ENCODE data around the gene RAB11FIP5.

DNA sequence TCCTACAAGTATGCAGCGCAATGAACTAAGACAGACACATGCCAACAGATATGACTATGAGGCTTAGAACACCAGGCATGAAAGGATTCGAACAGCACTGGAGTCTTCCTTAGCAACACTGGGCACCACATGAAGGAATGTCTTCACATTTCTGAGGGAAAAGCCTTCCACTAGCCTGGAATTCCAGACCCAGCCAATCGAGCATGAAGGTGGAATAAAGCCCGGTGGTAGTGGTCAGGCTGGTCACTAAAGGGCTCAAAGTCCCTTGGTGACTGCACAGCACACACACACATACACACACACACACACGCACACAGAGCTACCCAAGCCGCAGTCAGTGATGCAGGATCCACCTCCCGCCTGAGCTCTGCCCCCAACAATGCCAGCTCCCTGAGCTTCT is 21.6 kb downstream of the RAB11FIP5 start:
- TF ChIP-seq BRCA1 (IDR thresholded peaks at IDR 0.05), result no peak
- TF ChIP-seq BRCA1 (CRISPR knock-in tag; IDR thresholded peaks at IDR 0.05), result no peak
- no peak for TF ChIP-seq ZNF175 (CRISPR knock-in tag; IDR thresholded peaks at IDR 0.05; ENCODE audit: low read depth)
- no peak for TF ChIP-seq CEBPB (tag; IDR thresholded peaks at IDR 0.05)
- TF ChIP-seq NR2C2 (CRISPR knock-in tag; IDR thresholded peaks at IDR 0.05), result no peak
- TF ChIP-seq NR2C2 (tag; IDR thresholded peaks at IDR 0.05), result no peak
- TF ChIP-seq, protein P1, sequence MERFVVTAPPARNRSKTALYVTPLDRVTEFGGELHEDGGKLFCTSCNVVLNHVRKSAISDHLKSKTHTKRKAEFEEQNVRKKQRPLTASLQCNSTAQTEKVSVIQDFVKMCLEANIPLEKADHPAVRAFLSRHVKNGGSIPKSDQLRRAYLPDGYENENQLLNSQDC (CRISPR knock-in tag; IDR thresholded peaks at IDR 0.05), result no peak
- TF ChIP-seq ZNF197 (CRISPR knock-in tag; IDR thresholded peaks at IDR 0.05; ENCODE audit: low read depth), result no peak
- no peak for TF ChIP-seq NR2C1 (IDR thresholded peaks at IDR 0.05)
- no peak for TF ChIP-seq NR2C1 (tag; IDR thresholded peaks at IDR 0.05)
